Endothelial cell of hepatic sinusoid (primary cell): ENCODE results near the gene KDM1B.
"Not testable (repeated sequence)": the region's sequence is repeated elsewhere in the genome, so short reads cannot be mapped to it uniquely, and the experiment has no call there.

ENCODE experiments used
- in situ Hi-C: cut with HindIII; loops from 2 replicates; pipeline ENCODE4 v1.10.0; 2017; ENCODE audit warnings: low sequenced_read_pairs

KDM1B gene

DNA sequence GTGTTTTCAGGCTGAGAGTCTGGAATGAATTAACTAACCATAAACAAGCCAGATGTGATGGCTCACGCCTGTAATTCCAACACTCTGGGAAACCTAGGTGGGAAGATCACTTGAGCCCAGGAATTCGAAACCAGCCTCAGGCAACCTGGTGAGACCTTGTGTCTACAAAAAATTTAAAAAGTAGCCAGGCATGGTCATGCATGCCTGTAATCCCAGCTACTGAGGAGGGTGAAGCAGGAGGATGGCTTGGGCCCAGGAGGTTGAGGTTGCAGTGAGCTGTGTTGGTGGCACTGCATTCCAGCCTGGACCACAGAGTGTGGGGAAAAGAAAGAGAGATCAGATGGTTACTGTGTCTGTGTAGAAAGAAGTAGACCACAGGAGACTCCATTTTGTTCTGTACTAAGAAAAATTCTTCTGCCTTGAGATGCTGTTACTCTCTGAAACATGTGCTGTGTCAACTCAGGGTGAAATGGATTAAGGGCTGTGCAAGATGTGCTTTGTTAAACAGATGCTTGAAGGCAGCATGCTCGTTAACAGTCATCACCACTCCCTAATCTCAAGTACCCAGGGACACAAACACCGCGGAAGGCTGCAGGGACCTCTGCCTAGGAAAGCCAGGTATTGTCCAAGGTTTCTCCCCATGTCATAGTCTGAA is 71.4 kb downstream of the KDM1B start:
- in situ Hi-C loops, result not testable (repeated sequence)

DNA sequence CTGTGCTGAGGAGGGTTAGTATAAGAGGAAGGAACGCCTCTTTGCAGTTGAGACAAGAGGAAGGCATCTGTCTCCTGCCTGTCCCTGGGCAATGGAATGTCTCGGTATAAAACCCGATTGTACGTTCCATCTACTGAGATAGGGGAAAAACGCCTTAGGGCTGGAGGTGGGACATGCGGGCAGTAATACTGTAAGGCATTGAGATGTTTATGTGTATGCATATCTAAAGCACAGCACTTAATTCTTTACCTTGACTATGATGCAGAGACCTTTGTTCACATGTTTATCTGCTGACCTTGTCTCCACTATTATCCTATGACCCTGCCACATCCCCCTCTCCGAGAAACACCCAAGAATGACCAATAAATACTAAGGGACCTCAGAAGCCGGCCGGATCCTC is 71.9 kb downstream of the KDM1B start:
- in situ Hi-C loops, result not testable (repeated sequence)

DNA sequence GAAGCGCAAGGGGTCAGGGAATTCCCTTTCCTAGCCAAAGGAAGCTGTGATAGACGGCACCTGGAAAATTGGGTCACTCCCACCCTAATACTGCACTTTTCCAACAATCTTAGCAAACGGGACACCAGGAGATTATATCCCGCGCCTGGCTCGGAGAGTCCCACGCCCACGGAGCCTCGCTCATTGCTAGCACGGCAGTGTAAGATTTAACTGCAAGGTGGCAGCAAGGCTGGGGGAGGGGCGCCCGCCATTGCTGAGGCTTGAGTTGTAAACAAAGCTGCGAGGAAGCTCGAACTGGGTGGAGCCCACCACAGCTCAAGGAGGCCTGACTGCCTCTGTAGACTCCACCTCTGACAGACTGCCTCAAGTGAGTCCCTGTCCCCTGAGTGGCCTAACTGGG is 73.4 kb downstream of the KDM1B start:
- in situ Hi-C loops, result not testable (repeated sequence)

DNA sequence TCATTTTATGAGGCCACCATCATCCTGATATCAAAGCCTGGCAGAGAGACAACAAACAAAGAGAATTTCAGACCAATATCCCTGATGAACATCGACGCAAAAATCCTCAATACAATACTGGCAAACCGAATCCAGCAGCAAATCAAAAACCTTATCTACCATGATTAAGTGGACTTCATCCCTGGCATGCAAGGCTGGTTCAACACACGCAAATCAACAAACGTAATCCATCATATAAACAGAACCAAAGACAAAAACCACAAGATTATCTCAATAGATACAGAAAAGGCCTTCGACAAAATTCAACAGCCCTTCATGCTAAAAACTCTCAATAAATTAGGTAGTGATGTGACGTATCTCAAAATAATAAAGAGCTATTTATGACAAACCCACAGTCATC is 76.6 kb downstream of the KDM1B start:
- in situ Hi-C loops, result not testable (repeated sequence)

DNA sequence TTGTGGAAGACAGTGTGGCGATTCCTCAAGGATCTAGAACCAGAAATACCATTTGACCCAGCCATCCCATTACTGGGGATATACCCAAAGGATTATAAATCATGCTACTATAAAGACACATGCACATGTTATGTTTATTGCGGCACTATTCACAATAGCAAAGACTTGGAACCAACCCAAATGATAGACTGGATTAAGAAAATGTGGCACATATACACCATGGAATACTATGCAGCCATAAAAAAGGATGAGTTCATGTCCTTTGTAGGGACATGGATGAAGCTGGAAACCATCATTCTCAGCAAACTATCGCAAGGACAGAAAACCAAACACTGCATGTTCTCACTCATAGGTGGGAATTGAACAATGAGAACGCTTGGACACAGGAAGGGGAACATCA is 78.5 kb downstream of the KDM1B start:
- in situ Hi-C loops, result not testable (repeated sequence)

DNA sequence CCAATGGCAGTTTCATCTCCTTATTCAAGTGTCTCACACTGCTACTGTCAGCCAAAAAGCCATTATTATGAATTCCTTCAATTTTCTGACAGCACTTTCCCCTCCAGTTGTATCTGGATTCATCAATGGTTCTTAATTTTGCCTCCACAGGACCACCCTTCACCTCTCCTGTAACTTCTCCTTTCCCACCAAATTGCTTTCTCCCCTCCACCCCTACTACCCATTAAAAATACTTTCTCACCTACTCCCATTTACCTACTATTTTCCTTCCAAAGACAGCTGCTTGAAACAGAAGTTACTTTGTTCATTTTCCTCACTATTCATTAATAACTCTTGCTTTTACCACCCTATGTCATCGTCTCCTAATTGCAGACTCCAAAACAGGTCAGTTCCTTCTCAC is 79.3 kb downstream of the KDM1B start:
- in situ Hi-C loops, result no loop called here

DNA sequence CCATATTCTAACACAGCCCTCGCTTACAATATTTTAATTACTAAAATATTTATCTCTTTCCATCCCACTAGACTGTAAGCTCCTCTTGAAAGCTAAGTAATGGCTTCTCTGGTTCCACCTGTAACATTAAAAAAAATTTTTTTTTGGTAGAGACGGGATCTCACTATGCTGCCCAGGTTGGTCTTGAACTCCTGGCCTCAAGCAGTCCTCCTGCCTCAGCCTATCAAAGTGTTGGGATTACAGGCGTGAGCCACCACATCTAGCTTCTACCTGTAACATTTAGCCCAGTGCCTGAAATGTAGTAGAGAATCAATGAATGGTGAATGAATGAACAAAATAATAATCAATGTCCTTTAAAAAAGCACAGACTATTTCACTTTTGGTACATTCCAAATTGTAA is 80.3 kb downstream of the KDM1B start:
- in situ Hi-C loops, result no loop called here

DNA sequence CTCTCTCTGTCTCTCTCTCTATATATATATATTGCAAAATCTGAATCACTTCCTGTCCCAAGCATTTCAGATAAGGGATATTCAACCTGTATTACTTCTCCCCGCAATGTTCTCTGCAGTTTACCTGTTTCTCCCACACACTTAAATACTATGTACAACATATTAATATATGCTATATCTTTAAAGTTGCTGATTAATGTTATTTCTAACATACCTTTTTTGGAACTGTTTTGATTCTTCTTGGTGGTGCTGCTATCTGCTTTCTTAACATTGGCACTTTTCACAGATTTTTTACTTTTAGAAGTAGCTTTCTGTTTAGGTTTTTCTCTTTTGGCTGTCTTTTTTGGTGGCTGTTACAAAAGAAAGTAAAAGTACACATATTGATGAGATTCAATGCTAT is 81.9 kb downstream of the KDM1B start:
- in situ Hi-C loops, result no loop called here

DNA sequence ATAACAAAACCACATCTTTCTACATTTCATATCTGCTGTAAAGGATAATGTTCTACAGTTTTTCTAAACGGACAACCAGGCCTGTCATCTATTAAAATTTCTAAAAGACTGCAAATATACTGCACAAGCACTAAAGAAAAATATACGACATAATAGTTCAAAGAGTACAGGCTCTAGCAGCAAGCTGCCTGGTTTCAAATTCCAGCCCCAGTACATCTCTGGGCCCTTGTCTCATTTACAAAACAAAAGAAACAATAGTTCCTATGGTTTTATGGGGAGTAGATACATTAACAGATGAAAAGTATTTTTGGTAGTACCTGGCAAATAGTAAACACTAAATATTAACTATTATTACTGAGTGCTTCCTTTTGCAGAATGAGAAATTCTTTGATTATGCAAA is 85.0 kb downstream of the KDM1B start:
- in situ Hi-C loops, result no loop called here

DNA sequence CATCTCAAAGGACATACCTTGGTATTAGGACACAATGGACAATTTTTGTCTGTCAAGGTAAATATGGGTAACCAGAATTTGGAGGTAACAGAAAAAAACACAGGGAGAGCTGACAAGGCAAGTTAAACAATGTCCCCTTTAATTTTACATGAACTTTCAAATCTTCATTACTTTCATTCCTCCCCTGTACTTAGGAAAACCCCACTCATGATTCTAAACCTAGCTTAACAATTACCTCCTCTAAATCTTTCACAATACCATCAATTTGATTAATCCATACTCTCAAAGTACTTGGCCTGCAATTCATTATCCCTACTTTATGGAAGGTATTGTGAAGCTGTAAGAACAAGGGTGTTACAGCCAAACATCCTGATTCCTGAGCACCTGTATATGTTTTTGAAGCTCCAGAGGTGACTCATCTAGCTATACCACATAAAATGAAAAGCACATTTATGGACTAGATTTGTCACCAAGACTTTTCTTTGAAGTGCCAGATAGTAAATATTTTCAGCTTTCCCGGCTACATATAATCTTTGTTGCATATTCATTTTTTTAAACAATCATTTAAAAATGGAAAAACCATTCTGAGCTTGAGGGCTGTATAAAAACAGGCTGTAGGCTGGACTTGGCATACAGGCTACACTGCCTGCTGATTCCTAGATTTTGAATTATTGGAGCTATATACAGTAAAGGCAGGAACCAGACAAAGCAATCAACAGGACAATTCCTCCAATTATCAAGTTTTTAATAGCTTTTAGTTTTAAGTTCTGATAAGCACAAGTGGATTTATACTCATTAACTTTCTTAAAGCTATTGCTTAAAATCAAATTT is 86.2 kb downstream of the KDM1B start:
- in situ Hi-C loops, result no loop called here

DNA sequence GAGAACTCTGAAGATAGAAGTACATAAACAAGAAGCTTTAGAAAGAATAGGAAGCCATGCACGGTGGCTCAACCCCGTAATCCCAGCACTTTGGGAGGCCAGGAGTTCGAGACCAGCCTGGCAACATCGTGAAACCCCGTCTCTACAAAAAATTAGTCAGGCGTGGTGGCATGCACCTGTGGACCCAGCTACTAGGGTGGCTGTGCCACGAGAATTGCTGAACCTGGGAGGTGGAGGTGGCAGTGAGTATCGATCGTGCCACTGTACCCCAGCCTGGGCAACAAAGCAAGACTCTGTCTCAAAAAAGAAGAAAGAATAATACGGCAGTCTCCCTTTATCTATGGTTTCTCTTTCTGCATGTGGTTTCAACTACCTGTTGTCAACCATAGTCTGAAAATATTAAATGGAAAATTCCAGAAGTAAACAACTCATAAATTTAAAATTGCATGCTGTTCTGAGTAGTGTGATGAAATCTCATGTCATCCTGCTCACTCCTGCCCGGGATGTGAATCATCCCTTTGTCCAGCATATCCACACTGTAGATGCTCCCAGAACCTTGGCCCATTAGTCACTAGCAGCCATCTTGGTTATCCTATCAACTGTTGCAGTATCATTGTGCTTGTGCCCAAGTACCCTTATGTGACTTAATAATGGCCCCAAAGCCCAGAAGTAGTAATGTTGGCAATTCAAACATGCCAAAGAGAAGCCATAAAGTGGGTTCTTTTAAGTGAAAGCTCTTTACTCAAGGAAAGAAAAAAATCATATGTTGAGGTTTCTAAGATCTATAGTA is 87.0 kb downstream of the KDM1B start:
- in situ Hi-C loops, result no loop called here

DNA sequence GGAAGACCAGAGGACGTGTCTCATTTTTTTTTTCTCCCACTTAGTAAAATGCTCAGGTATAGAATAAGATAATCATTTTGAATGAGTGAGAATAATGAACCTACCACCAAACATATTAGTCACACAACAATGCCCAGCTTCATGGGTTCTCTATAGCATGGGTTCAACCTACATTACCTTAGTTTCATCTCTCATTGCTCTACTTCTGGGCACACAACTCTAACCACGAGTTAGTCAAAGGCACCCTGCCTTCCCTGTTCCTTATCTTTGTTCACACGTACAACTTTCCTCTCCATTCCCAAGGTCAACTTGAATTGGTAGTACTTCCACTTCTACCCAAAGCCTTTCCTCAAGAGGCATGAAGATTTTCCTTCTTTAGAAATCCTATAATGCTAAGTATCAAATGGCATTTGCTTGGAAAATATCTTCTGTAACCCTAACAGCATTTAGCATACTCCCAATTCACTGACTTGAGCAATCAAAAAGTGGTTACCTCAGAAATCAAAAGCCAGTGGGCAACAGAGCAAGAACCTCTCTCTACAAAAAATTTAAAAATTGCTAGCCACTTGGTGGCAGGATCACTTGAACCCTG is 88.2 kb downstream of the KDM1B start:
- in situ Hi-C loops, result no loop called here

DNA sequence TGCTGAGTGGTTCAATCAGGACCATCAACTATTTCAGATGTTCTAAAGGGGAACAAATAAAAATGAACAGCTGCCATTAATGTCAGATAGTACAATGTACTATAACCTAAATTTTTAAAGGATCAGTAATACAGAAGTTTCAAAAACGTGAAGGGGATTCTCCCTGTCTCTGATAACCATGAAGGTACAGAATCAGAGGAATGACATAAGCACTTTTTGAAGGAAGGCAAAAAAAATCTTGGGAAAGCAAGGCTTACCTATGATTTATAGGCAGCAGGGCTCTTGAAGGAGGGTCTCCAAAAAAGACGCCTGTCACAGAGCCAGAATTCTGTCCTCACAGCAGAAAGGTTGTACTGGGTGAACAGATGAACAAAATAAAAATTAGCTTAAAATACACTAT is 89.0 kb downstream of the KDM1B start:
- in situ Hi-C loops, result no loop called here

DNA sequence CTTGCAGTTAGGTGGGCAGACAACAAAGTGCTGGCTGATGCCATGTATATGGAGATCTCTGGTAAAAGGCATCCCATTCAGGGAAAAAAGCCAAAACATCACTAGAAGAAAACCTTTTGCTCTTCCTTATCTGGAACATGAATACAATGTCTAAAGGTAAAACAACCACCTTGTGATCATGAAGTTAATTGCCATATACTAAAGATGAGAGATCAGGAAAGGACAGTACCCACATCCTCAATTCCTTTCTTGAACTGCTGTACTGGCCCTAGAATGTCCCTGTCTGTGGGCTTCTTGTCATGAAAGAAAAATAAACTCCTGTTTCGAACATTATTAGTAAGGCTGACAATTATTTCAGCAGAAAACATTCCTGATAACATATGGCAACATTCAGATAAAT is 89.9 kb downstream of the KDM1B start:
- in situ Hi-C loops, result no loop called here

DNA sequence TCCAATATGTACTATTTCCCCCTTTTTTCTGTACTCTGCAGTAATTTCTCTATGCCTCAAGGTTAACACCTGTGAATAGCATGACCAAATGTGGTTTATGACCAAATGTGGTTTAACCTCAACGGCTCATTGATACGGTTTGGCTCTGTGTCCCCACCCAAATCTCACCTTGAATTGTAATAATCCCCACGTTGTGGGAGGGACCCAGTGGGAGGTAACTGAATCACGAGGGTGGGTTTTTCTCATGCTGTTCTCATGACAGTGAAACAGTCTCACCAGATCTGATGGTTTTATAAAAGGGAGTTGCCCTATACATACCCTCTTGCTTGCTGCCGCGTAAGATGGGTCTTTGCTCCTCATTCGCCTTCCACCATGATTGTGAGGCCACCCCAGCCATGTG is 90.4 kb downstream of the KDM1B start:
- in situ Hi-C loops, result no loop called here

DNA sequence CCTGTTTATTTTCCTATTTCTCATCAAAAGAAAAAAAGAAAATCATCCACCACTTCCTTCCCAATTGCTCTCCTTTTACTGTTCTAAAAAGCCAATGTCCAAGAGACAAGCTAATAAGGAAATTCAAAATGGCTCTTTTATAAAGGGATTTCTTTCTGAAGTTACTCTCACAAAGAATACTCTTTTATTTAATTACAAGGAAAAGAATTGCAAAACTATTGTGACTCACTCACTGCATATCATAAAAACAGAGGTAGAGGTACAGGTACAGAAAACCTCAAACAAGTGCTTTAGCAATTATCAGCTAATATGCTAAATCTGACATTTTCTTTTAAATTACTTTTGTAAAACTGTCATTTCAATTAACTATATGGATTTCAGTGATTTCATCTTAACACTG is 91.0 kb downstream of the KDM1B start:
- in situ Hi-C loops, result no loop called here

DNA sequence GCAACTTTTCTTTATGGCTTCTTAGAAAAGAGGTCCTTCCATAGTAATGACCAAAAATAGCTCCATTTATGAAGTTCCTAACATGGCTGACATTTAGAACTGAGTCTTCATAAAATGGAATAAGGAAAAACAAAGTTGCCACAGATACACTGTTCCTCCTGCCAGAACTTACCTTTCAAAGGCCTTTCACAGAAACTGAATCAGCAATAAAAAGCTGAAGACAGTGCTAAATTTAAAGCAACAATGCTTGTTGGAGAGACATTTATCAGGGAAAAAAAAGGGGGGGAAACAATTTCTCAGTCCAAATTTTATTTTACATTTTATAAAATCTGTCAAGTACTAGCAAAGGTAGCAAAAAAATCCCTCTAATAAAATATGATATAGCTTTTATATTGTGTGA is 91.8 kb downstream of the KDM1B start:
- in situ Hi-C loops, result no loop called here

DNA sequence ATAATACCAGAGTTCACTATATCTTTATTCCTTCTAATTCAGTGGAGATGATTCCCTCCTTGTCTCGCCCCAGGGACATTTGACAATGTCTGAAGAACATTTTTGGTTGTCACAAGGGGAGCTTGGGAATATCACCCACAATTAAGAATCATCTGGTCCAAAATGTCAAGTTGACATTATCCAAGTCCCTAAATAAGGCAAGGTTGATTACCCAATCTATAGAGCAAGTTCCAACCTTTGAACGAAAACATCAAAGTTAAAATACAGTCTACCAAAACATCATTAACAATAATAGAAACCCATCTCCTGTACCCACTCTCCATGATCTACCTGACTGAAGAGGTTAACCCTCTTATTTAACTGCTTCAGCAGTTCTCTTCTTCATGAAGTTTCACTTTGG is 93.5 kb downstream of the KDM1B start:
- in situ Hi-C loops, result no loop called here

DNA sequence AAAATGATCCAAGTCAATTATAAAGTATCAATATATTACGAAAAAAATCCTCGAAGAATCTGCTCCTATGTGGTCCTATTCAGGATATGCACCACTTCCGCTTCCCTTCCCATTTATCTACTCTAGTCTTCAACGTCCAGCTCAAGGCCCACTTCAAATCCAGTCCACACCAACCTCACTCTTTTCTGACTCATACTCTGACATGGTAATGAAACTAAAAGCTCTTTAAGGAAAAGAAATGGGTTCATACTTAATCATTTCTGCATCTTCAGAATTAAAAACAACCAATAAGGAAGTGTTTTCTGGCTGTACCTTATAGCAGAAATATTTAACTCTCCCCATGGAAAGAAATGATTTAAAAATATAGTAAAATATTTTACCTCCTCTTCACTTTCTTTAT is 94.0 kb downstream of the KDM1B start:
- in situ Hi-C loops, result no loop called here

DNA sequence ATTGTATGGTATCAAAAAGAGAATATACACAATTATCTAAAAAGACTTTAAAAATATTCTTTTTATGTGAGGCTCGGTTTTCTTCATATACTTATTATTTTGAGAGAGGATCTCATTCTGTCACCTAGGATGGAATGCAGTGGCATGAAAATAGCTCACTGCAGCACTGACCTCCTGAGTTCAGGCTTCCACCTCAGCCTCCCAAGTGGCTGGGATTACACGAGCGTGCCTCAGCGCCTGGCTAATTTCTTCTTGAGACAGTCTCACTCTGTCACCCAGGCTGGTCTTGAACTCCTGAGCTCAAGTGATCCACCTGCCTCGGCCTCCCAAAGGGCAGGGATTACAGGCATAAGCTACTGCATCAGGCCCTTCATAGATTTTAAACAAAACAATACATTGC is 98.4 kb downstream of the KDM1B start:
- in situ Hi-C loops, result no loop called here

DNA sequence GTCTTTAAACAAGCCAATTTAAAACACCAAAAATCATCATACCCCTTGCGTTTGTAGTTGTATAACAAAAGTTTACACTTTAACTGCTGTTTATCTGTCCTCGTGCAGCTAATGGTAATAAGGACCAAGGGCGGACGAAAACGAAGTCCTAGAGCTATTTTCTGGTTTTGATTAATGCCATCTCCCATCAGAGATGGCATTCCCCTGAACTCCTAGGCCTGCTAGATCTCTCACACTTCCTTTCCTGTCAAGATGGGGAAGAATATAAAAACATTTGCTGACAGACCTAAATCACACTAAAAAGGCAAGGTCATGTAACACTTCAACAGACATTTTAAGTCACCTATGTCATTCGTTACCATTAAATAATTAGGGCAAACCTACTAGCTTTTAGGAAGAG is 99.6 kb downstream of the KDM1B start:
- in situ Hi-C loops, result no loop called here
